HepG2 (cell line): Measurements from ENCODE around the gene PADI4. TPM values are rescaled to one million over a fixed set of nuclear protein-coding genes. Genes with fewer than 3 reads are reported as not detected.

Source experiments
- ATAC-seq: fragments of 200-7000 bp; cut with Tn5 transposase; 3 replicates; pipeline ENCODE4 v1.9.1; 2020; ENCODE audit warnings: mild to moderate bottlenecking, moderate library complexity
- BruUV-seq: library from RNA; stranded (reverse); fragments of 400-500 nt; replicated peaks from 2 replicates; lab custom pipeline; 2021; lab: Mats Ljungman, UMichigan
- CTCF ChIA-PET: fragments of 300-600 bp; formaldehyde crosslinking; extraction: SDS; loops from one replicate; lab custom pipeline; 2021; ENCODE audit warnings: low total read pairs, inconsistent platforms, low intra/inter-chr PET ratio; lab: Yijun Ruan, JAX
- POLR2A ChIA-PET: fragments of 350-600 bp; sonication (Branson Sonifier 250); formaldehyde crosslinking; loops from one replicate; lab custom pipeline; 2020; ENCODE audit warnings: antibody characterized with exemption, inconsistent platforms; lab: Yijun Ruan, JAX
- DNase-seq: peaks from one replicate; pipeline ENCODE4 v3.0.0-alpha.2; 2015; ENCODE audit warnings: low spot score
- FAIRE-seq: peaks from 3 replicates; lab custom pipeline; 2011; peaks lifted over from hg19 to GRCh38; lab: Jason Lieb, UNC
- H2AFZ ChIP-seq: one replicate; pipeline ENCODE4 v1.6.1; 2011; ENCODE audit warnings: low read length, inconsistent platforms
- H3K27ac ChIP-seq: fragments of 300-600 bp; 3 replicates; pipeline ENCODE4 v1.8.0; 2011; ENCODE audit warnings: mixed run types, mild to moderate bottlenecking, mixed read lengths, low read length, inconsistent platforms; ENCODE audit not compliant: insufficient read depth; ENCODE audit errors: extremely low read length
- H3K27me3 ChIP-seq, 2 experiments: fragments of 200-600 bp in 1 of 2; 2 replicates in 1 of 2; 3 replicates in 1 of 2; pipeline versions ENCODE4 v1.6.0 to v1.8.0; 2011; ENCODE audit warnings: low read length in 2 of 2, mild to moderate bottlenecking in 2 of 2, moderate library complexity in 2 of 2, inconsistent platforms in 1 of 2; ENCODE audit not compliant: insufficient read depth in 2 of 2, control insufficient read depth in 1 of 2
- H3K36me3 ChIP-seq, 2 experiments: fragments of 200-600 bp in 1 of 2; replicated peaks in 1 of 2; 2 replicates in 1 of 2; 3 replicates in 1 of 2; pipeline versions ENCODE4 v1.5.1 to v1.8.0; 2011; ENCODE audit warnings: low read length in 2 of 2, inconsistent platforms in 1 of 2; ENCODE audit not compliant: insufficient read depth in 2 of 2, control insufficient read depth in 1 of 2
- H3K4me1 ChIP-seq: 2 replicates; pipeline ENCODE4 v1.5.1; 2012; ENCODE audit warnings: low read length, inconsistent platforms; ENCODE audit not compliant: insufficient read depth
- H3K4me2 ChIP-seq: 2 replicates; pipeline ENCODE4 v1.6.0; 2011; ENCODE audit warnings: low read depth, low read length, inconsistent platforms
- H3K4me3 ChIP-seq, 3 experiments: fragments of 200-600 bp in 1 of 3; sonication (generic), shearing (Covaris generic) in 1 of 3; replicated peaks in 1 of 3; 2 replicates each; pipeline ENCODE4 v1.5.1; 2011 to 2016; ENCODE audit warnings: low read length in 3 of 3, inconsistent platforms in 2 of 3, low read depth in 2 of 3, mild to moderate bottlenecking in 2 of 3, control low read depth in 1 of 3, mixed read lengths in 1 of 3; ENCODE audit not compliant: insufficient read depth in 1 of 3
- H3K79me2 ChIP-seq: one replicate; pipeline ENCODE4 v1.6.1; 2011; ENCODE audit warnings: low read length, inconsistent platforms; ENCODE audit not compliant: insufficient read depth
- H3K9ac ChIP-seq: 2 replicates; pipeline ENCODE4 v1.6.0; 2011; ENCODE audit warnings: mild to moderate bottlenecking, low read depth, low read length, inconsistent platforms; ENCODE audit not compliant: insufficient read depth
- H3K9me3 ChIP-seq: 2 replicates; pipeline ENCODE4 v1.5.1; 2012; ENCODE audit warnings: mild to moderate bottlenecking, low read length
- H4K20me1 ChIP-seq: 2 replicates; pipeline ENCODE4 v1.6.0; 2011; ENCODE audit warnings: inconsistent platforms, mild to moderate bottlenecking, low read length, moderate library complexity; ENCODE audit not compliant: insufficient read depth
- ATM ChIP-seq: fragments of 450-650 bp; IDR thresholded peaks from 2 replicates; pipeline ENCODE4 v1.7.1; 2017; ENCODE audit warnings: mild to moderate bottlenecking, borderline replicate concordance
- MLX ChIP-seq: IDR thresholded peaks from 2 replicates; pipeline ENCODE4 v1.6.1; 2016
- MXD4 ChIP-seq: IDR thresholded peaks from 2 replicates; pipeline ENCODE4 v1.6.1; 2016; ENCODE audit warnings: mild to moderate bottlenecking, missing biosample characterization, missing genetic modification reagents
- NFE2L2 ChIP-seq: fragments of 150-350 bp; IDR thresholded peaks from 2 replicates; pipeline ENCODE4 v1.6.1; 2014; ENCODE audit warnings: low read length
- NFKBIZ ChIP-seq: IDR thresholded peaks from 2 replicates; pipeline ENCODE4 v1.6.1; 2018; ENCODE audit warnings: missing genetic modification reagents, missing compliant biosample characterization
- PCBP1 ChIP-seq: fragments of 200-400 bp; formaldehyde crosslinking; IDR thresholded peaks from 2 replicates; pipeline ENCODE4 v1.6.1; 2017; ENCODE audit warnings: mild to moderate bottlenecking, low read depth, low read length, borderline replicate concordance
- TEAD3 ChIP-seq: optimal IDR thresholded peaks from 2 replicates; pipeline ENCODE3; 2016; ENCODE audit warnings: borderline replicate concordance
- THYN1 ChIP-seq: sonication (generic); formaldehyde crosslinking; IDR thresholded peaks from 2 replicates; pipeline ENCODE4 v1.8.1; 2023; ENCODE audit warnings: low read depth, mild to moderate bottlenecking, moderate library complexity, missing genetic modification reagents, borderline replicate concordance
- TIGD3 ChIP-seq: sonication (generic); formaldehyde crosslinking; IDR thresholded peaks from 2 replicates; pipeline ENCODE4 v1.5.1; 2020; ENCODE audit warnings: mild to moderate bottlenecking, missing genetic modification reagents, borderline replicate concordance
- ZNF292 ChIP-seq: sonication (generic); formaldehyde crosslinking; IDR thresholded peaks from 2 replicates; pipeline ENCODE4 v1.8.1; 2022; ENCODE audit warnings: mild to moderate bottlenecking, low read depth, missing genetic modification reagents, borderline replicate concordance
- ZNF616 ChIP-seq: sonication (generic); formaldehyde crosslinking; IDR thresholded peaks from 2 replicates; pipeline ENCODE4 v1.5.0; 2020; ENCODE audit warnings: low read depth, mild to moderate bottlenecking, missing genetic modification reagents
- ZSCAN22 ChIP-seq: sonication (generic); formaldehyde crosslinking; IDR thresholded peaks from 2 replicates; pipeline ENCODE4 v1.4.0; 2020; ENCODE audit warnings: mild to moderate bottlenecking, missing genetic modification reagents
- WGBS: methylation state at CpG from one replicate; pipeline ENCODE4 v1.1.6; 2017; ENCODE audit warnings: low lambda C conversion rate; 5-methylcytosine and 5-hydroxymethylcytosine counted together
- in situ Hi-C: cut with HindIII; loops from 2 replicates; pipeline ENCODE4 v1.10.0; 2017; ENCODE audit warnings: low pct_unique_long_range_greater_than_20kb; ENCODE audit not compliant: extremely low pct_ligation_motif_present
- intact Hi-C: fragments of 100-400 bp; cut with micrococcal nuclease; formaldehyde crosslinking; loops from one replicate; pipeline ENCODE4 v1.10.0; 2022; ENCODE audit not compliant: unreplicated experiment
- polyA plus RNA-seq, 8 experiments: library from polyadenylated mRNA; depleted of rRNA in 3 of 8; stranded (reverse) in 7 of 8; unstranded in 1 of 8; fragments of >200 nt; fragmentation: Illumina TruSeq in 4 of 8; extraction: Trizol in 4 of 8; gene quantifications; 2 replicates each; pipeline versions ENCODE4 v1.2.1 to v1.2.3, GENCODE V29; 2011 to 2016; ENCODE audit warnings: low read depth in 4 of 8, missing spikeins in 1 of 8, mixed read lengths in 1 of 8; ENCODE audit not compliant: insufficient read depth in 1 of 8
- total RNA-seq, 5 experiments: library from RNA; depleted of rRNA; stranded (reverse); fragments of >200 nt; fragmentation: Illumina TruSeq; extraction: Trizol; gene quantifications; 2 replicates each; pipeline ENCODE4 v1.2.3, GENCODE V29; 2016; ENCODE audit warnings: low read depth in 1 of 5
- TF ChIP-seq, protein P1 (sequence below): sonication (generic); formaldehyde crosslinking; IDR thresholded peaks from 2 replicates; pipeline ENCODE4 v1.5.0; 2020; ENCODE audit warnings: missing genetic modification reagents, mild to moderate bottlenecking, borderline replicate concordance
- TF ChIP-seq, protein P2 (sequence below): sonication (generic); formaldehyde crosslinking; IDR thresholded peaks from 2 replicates; pipeline ENCODE4 v1.8.0; 2022; ENCODE audit warnings: mild to moderate bottlenecking, missing genetic modification reagents, moderate library complexity
- TF ChIP-seq, protein P3 (sequence below): sonication (generic); formaldehyde crosslinking; IDR thresholded peaks from 2 replicates; pipeline ENCODE4 v1.8.0; 2022; ENCODE audit warnings: mild to moderate bottlenecking, missing genetic modification reagents; ENCODE audit not compliant: insufficient replicate concordance
- TF ChIP-seq, protein P4 (sequence below): sonication (generic); formaldehyde crosslinking; IDR thresholded peaks from 2 replicates; pipeline ENCODE4 v1.4.0; 2020; ENCODE audit warnings: missing genetic modification reagents

The PADI4 gene
- total and polyA plus RNA-seq, 2 of the 13 experiments (the other 11 are each of a cell fraction or from before 2014, with no cell fraction given), result 0.04 TPM

GRCh38 chr1:17295292-17295691 is 12.7 kb upstream of the PADI4 start (continued):
- TF ChIP-seq, protein P1, sequence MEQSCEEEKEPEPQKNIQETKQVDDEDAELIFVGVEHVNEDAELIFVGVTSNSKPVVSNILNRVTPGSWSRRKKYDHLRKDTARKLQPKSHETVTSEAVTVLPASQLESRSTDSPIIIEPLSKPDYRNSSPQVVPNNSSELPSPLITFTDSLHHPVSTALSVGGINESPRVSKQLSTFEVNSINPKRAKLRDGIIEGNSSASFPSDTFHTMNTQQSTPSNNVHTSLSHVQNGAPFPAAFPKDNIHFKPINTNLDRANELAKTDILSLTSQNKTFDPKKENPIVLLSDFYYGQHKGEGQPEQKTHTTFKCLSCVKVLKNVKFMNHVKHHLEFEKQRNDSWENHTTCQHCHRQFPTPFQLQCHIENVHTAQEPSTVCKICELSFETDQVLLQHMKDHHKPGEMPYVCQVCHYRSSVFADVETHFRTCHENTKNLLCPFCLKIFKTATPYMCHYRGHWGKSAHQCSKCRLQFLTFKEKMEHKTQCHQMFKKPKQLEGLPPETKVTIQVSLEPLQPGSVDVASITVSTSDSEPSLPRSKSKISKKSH (CRISPR knock-in tag), result no peak
- TF ChIP-seq NFKBIZ (CRISPR knock-in tag), result no peak
- TF ChIP-seq TIGD3 (CRISPR knock-in tag), result no peak
- TF ChIP-seq ZSCAN22, result no peak
- no peak for TF ChIP-seq MLX

- intact Hi-C loops, result no loop called here
- DNase-seq, result no peak
- no peak for FAIRE-seq
- no peaks in the 10 kb centered on the region for H3K36me3 ChIP-seq
- no peaks in the 10 kb centered on the region for H3K79me2 ChIP-seq
- no peak for ATAC-seq
- no peak overlapping the region for H2AFZ ChIP-seq
- H3K4me3 ChIP-seq, result no peak overlapping the region
- BruUV-seq, result no TSS peak
- peaks cover 0 to 3% of the 10 kb centered on the region in 2 experiments; a peak in 1 of 5 replicates for H3K27me3 ChIP-seq
- WGBS, result 24% methylated on average over 5 of the region's 5 CpGs
- no peak overlapping the region for H3K9ac ChIP-seq
- H3K4me2 ChIP-seq, result no peak overlapping the region
- ChIA-PET POLR2A (no interaction called here), CTCF (no interaction called here)
- no peaks in the 10 kb centered on the region for H3K9me3 ChIP-seq
- H3K27ac ChIP-seq, result no peak overlapping the region
- in situ Hi-C loops, result no loop called here
- no peaks in the 10 kb centered on the region for H3K4me1 ChIP-seq
- H4K20me1 ChIP-seq, result no peaks in the 10 kb centered on the region
- TF ChIP-seq ZNF292 (CRISPR knock-in tag) (no peak), MXD4 (CRISPR knock-in tag) (no peak), ATM (no peak), ZNF616 (no peak), NFE2L2 (no peak), TEAD3 (no peak), THYN1 (CRISPR knock-in tag) (no peak), PCBP1 (no peak)
- TF ChIP-seq, protein P2, sequence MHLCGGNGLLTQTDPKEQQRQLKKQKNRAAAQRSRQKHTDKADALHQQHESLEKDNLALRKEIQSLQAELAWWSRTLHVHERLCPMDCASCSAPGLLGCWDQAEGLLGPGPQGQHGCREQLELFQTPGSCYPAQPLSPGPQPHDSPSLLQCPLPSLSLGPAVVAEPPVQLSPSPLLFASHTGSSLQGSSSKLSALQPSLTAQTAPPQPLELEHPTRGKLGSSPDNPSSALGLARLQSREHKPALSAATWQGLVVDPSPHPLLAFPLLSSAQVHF, result no peak
- TF ChIP-seq, protein P3, sequence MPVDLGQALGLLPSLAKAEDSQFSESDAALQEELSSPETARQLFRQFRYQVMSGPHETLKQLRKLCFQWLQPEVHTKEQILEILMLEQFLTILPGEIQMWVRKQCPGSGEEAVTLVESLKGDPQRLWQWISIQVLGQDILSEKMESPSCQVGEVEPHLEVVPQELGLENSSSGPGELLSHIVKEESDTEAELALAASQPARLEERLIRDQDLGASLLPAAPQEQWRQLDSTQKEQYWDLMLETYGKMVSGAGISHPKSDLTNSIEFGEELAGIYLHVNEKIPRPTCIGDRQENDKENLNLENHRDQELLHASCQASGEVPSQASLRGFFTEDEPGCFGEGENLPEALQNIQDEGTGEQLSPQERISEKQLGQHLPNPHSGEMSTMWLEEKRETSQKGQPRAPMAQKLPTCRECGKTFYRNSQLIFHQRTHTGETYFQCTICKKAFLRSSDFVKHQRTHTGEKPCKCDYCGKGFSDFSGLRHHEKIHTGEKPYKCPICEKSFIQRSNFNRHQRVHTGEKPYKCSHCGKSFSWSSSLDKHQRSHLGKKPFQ (CRISPR knock-in tag), result no peak
- TF ChIP-seq, protein P4, sequence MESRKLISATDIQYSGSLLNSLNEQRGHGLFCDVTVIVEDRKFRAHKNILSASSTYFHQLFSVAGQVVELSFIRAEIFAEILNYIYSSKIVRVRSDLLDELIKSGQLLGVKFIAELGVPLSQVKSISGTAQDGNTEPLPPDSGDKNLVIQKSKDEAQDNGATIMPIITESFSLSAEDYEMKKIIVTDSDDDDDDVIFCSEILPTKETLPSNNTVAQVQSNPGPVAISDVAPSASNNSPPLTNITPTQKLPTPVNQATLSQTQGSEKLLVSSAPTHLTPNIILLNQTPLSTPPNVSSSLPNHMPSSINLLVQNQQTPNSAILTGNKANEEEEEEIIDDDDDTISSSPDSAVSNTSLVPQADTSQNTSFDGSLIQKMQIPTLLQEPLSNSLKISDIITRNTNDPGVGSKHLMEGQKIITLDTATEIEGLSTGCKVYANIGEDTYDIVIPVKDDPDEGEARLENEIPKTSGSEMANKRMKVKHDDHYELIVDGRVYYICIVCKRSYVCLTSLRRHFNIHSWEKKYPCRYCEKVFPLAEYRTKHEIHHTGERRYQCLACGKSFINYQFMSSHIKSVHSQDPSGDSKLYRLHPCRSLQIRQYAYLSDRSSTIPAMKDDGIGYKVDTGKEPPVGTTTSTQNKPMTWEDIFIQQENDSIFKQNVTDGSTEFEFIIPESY (CRISPR knock-in tag), result no peak
These were observed 11.9 kb upstream of the PADI4 start for GRCh38 chr1:17296086-17296485.
